WTC11 (cell line): ENCODE results near the gene STXBP5. TPM values are rescaled to one million over a fixed set of nuclear protein-coding genes. Genes with fewer than 3 reads are reported as not detected.
A peak's percentile ranks its signal among the peaks of the same experiment; 100 is the strongest.

Source experiments
- ATAC-seq: fragments of 200-7000 bp; cut with Tn5 transposase; 2 replicates; pipeline ENCODE4 v1.10.0; 2021; ENCODE audit warnings: mild to moderate bottlenecking, moderate library complexity
- CTCF ChIA-PET: fragments of 300-600 bp; sonication (Branson Sonifier 250); formaldehyde crosslinking; loops from one replicate; lab custom pipeline; 2021; ENCODE audit warnings: antibody characterized with exemption; lab: Charles Lee
- POLR2A ChIA-PET: fragments of 350-600 bp; sonication (Branson Sonifier 250); formaldehyde crosslinking; loops from one replicate; lab custom pipeline; 2021; ENCODE audit warnings: antibody characterized with exemption; lab: Charles Lee
- DNase-seq: peaks from one replicate; pipeline ENCODE4 v3.0.0; 2021; ENCODE audit warnings: low spot score
- H3K27ac Mint-ChIP-seq: 2 replicates; pipeline ENCODE4 v1.8.0; 2021; ENCODE audit warnings: mixed read lengths
- H3K27me3 Mint-ChIP-seq: 2 replicates; pipeline ENCODE4 v1.8.0; 2021; ENCODE audit warnings: low read depth, mild to moderate bottlenecking, moderate library complexity, mixed read lengths
- H3K36me3 Mint-ChIP-seq: 2 replicates; pipeline ENCODE4 v1.8.0; 2021; ENCODE audit warnings: mixed read lengths
- H3K4me1 Mint-ChIP-seq: 2 replicates; pipeline ENCODE4 v1.8.0; 2022; ENCODE audit warnings: mixed read lengths
- H3K4me3 Mint-ChIP-seq: 2 replicates; pipeline ENCODE4 v1.8.0; 2021; ENCODE audit warnings: mild to moderate bottlenecking, moderate library complexity, mixed read lengths
- H3K9me3 Mint-ChIP-seq: 2 replicates; pipeline ENCODE4 v1.8.0; 2021; ENCODE audit warnings: mixed read lengths
- ATF1 ChIP-seq: sonication (generic); formaldehyde crosslinking; IDR thresholded peaks from 2 replicates; pipeline ENCODE4 v1.8.1; 2023; ENCODE audit warnings: mild to moderate bottlenecking, moderate library complexity, missing genetic modification reagents
- CBFB ChIP-seq: sonication (generic); formaldehyde crosslinking; IDR thresholded peaks from 2 replicates; pipeline ENCODE4 v1.8.1; 2022; ENCODE audit warnings: mild to moderate bottlenecking, low read depth, missing genetic modification reagents
- CREB1 ChIP-seq: sonication (generic); formaldehyde crosslinking; IDR thresholded peaks from 2 replicates; pipeline ENCODE4 v1.8.0; 2023; ENCODE audit warnings: mild to moderate bottlenecking, missing genetic modification reagents
- ELF4 ChIP-seq: sonication (generic); formaldehyde crosslinking; IDR thresholded peaks from 2 replicates; pipeline ENCODE4 v1.8.1; 2022; ENCODE audit warnings: low read depth, mild to moderate bottlenecking, moderate library complexity, missing genetic modification reagents
- ESRRA ChIP-seq: sonication (generic); formaldehyde crosslinking; IDR thresholded peaks from 2 replicates; pipeline ENCODE4 v1.8.1; 2022; ENCODE audit warnings: mild to moderate bottlenecking, missing genetic modification reagents, borderline replicate concordance
- FOXK1 ChIP-seq: sonication (generic); formaldehyde crosslinking; IDR thresholded peaks from 2 replicates; pipeline ENCODE4 v1.8.0; 2022; ENCODE audit warnings: mild to moderate bottlenecking, moderate library complexity, missing genetic modification reagents
- GABPB1 ChIP-seq: sonication (generic); formaldehyde crosslinking; IDR thresholded peaks from 2 replicates; pipeline ENCODE4 v1.8.1; 2023; ENCODE audit warnings: mild to moderate bottlenecking, missing genetic modification reagents
- JUN ChIP-seq: sonication (generic); formaldehyde crosslinking; IDR thresholded peaks from 2 replicates; pipeline ENCODE4 v1.8.0; 2023; ENCODE audit warnings: mild to moderate bottlenecking, missing genetic modification reagents
- MXD4 ChIP-seq: fragments of 250-450 bp; sonication (Bioruptor Pico); IDR thresholded peaks from 2 replicates; pipeline ENCODE4 v1.8.0; 2021; ENCODE audit warnings: mild to moderate bottlenecking, moderate library complexity, borderline replicate concordance
- MYBL2 ChIP-seq: sonication (generic); formaldehyde crosslinking; IDR thresholded peaks from 2 replicates; pipeline ENCODE4 v1.8.1; 2023; ENCODE audit warnings: mild to moderate bottlenecking, moderate library complexity, missing genetic modification reagents
- NFE2L1 ChIP-seq: sonication (generic); formaldehyde crosslinking; IDR thresholded peaks from 2 replicates; pipeline ENCODE4 v1.8.1; 2023; ENCODE audit warnings: missing genetic modification reagents
- RELA ChIP-seq: sonication (generic); formaldehyde crosslinking; IDR thresholded peaks from 2 replicates; pipeline ENCODE4 v1.8.1; 2022; ENCODE audit warnings: missing genetic modification reagents, mild to moderate bottlenecking, borderline replicate concordance
- RORB ChIP-seq: fragments of 250-450 bp; sonication (Bioruptor Pico); IDR thresholded peaks from 2 replicates; pipeline ENCODE4 v1.9.0; 2021; ENCODE audit warnings: mild to moderate bottlenecking
- TCF7 ChIP-seq: sonication (generic); formaldehyde crosslinking; IDR thresholded peaks from 2 replicates; pipeline ENCODE4 v1.8.0; 2022; ENCODE audit warnings: mild to moderate bottlenecking, low read depth, missing genetic modification reagents, moderate library complexity
- ZNF121 ChIP-seq: sonication (generic); formaldehyde crosslinking; IDR thresholded peaks from 2 replicates; pipeline ENCODE4 v1.8.0; 2023; ENCODE audit warnings: missing genetic modification reagents
- ZNF232 ChIP-seq: sonication (generic); formaldehyde crosslinking; IDR thresholded peaks from 2 replicates; pipeline ENCODE4 v1.8.0; 2022; ENCODE audit warnings: mild to moderate bottlenecking, missing genetic modification reagents
- ZNF423 ChIP-seq: fragments of 250-450 bp; sonication (Bioruptor Pico); IDR thresholded peaks from 2 replicates; pipeline ENCODE4 v2.1.2; 2022; ENCODE audit warnings: mild to moderate bottlenecking, moderate library complexity
- total RNA-seq: library from RNA; stranded (reverse); gene quantifications from 3 replicates; pipeline ENCODE4 v1.2.3, GENCODE V29; 2021
- TF ChIP-seq, protein P1 (sequence below): fragments of 200-600 bp; IDR thresholded peaks from 2 replicates; pipeline ENCODE4 v1.8.0; 2022; ENCODE audit warnings: antibody characterized with exemption
- TF ChIP-seq, protein P2 (sequence below): fragments of 250-450 bp; sonication (Bioruptor Pico); IDR thresholded peaks from 2 replicates; pipeline ENCODE4 v1.8.0; 2021; ENCODE audit warnings: mild to moderate bottlenecking
- TF ChIP-seq, protein P3 (sequence below): sonication (generic); formaldehyde crosslinking; IDR thresholded peaks from 2 replicates; pipeline ENCODE4 v1.8.0; 2022; ENCODE audit warnings: mild to moderate bottlenecking, missing genetic modification reagents
- TF ChIP-seq, protein P4 (sequence below): sonication (generic); formaldehyde crosslinking; IDR thresholded peaks from 2 replicates; pipeline ENCODE4 v1.8.1; 2023; ENCODE audit warnings: mild to moderate bottlenecking, missing genetic modification reagents
- TF ChIP-seq, protein P5 (sequence below): sonication (generic); formaldehyde crosslinking; IDR thresholded peaks from 2 replicates; pipeline ENCODE4 v1.8.0; 2022; ENCODE audit warnings: missing genetic modification reagents
- TF ChIP-seq, protein P6 (sequence below): fragments of 250-450 bp; sonication (Bioruptor Pico); IDR thresholded peaks from 2 replicates; pipeline ENCODE4 v1.9.0; 2021; ENCODE audit warnings: mild to moderate bottlenecking
- TF ChIP-seq, protein P7 (sequence below): fragments of 250-450 bp; sonication (Bioruptor Pico); IDR thresholded peaks from 2 replicates; pipeline ENCODE4 v2.1.2; 2022; ENCODE audit warnings: mild to moderate bottlenecking, moderate library complexity

The STXBP5 gene
- total RNA-seq, 1 experiment from 2014 or later: 13.2 TPM

DNA sequence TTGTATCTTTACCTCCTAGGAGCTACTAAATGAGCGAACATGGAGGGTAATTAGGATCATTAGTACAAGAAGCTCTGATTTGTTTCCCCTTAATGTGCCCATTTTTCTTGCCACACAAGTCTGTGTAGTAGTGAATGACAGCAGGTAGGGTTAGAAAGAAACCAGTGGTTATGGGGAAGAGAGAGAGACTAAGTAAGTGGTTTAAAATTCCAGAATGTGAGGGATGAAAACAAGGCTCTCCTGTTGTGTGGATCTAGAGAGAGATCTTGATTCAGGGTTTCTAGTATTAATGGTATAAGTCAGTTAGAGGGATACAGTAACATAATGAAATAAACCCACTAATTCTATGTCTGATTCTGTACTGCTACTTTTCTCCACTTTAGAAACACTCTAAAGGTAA, 22.7 kb downstream of the STXBP5 start:
- ATAC-seq (no peak), DNase-seq (no peak)
- ChIA-PET POLR2A (no interaction called here), CTCF (no interaction called here)
- H3K27me3 Mint-ChIP-seq: no peaks in the 10 kb centered on the region
- H3K36me3 Mint-ChIP-seq: peaks cover 4% of the 10 kb centered on the region; the same call in 1 of the 2 replicates
- H3K27ac Mint-ChIP-seq: peak overlapping the region; percentile 77; the same call in 1 of the 2 replicates
- no peak overlapping the region for H3K4me3 Mint-ChIP-seq
- TF ChIP-seq CBFB (CRISPR knock-in tag): no peak
- no peak for TF ChIP-seq MYBL2 (CRISPR knock-in tag)
- TF ChIP-seq RORB (CRISPR knock-in tag): no peak
- TF ChIP-seq, protein P1, sequence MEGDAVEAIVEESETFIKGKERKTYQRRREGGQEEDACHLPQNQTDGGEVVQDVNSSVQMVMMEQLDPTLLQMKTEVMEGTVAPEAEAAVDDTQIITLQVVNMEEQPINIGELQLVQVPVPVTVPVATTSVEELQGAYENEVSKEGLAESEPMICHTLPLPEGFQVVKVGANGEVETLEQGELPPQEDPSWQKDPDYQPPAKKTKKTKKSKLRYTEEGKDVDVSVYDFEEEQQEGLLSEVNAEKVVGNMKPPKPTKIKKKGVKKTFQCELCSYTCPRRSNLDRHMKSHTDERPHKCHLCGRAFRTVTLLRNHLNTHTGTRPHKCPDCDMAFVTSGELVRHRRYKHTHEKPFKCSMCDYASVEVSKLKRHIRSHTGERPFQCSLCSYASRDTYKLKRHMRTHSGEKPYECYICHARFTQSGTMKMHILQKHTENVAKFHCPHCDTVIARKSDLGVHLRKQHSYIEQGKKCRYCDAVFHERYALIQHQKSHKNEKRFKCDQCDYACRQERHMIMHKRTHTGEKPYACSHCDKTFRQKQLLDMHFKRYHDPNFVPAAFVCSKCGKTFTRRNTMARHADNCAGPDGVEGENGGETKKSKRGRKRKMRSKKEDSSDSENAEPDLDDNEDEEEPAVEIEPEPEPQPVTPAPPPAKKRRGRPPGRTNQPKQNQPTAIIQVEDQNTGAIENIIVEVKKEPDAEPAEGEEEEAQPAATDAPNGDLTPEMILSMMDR: no peak
- TF ChIP-seq TCF7 (CRISPR knock-in tag): no peak
- TF ChIP-seq, protein P2, sequence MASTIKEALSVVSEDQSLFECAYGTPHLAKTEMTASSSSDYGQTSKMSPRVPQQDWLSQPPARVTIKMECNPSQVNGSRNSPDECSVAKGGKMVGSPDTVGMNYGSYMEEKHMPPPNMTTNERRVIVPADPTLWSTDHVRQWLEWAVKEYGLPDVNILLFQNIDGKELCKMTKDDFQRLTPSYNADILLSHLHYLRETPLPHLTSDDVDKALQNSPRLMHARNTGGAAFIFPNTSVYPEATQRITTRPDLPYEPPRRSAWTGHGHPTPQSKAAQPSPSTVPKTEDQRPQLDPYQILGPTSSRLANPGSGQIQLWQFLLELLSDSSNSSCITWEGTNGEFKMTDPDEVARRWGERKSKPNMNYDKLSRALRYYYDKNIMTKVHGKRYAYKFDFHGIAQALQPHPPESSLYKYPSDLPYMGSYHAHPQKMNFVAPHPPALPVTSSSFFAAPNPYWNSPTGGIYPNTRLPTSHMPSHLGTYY: no peak
- no peak for TF ChIP-seq ELF4 (CRISPR knock-in tag)
- TF ChIP-seq ZNF232 (CRISPR knock-in tag): no peak
- no peak for TF ChIP-seq NFE2L1
- TF ChIP-seq, protein P3, sequence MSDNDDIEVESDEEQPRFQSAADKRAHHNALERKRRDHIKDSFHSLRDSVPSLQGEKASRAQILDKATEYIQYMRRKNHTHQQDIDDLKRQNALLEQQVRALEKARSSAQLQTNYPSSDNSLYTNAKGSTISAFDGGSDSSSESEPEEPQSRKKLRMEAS: no peak
- TF ChIP-seq RELA (CRISPR knock-in tag): no peak
- TF ChIP-seq ATF1 (CRISPR knock-in tag): no peak
- no peak for TF ChIP-seq ZNF423 (CRISPR knock-in tag)
- no peak for TF ChIP-seq FOXK1 (CRISPR knock-in tag)
- TF ChIP-seq MXD4: no peak
- TF ChIP-seq GABPB1 (CRISPR knock-in tag): no peak
- no peaks in the 10 kb centered on the region for H3K9me3 Mint-ChIP-seq
- peaks cover 40% of the 10 kb centered on the region for H3K4me1 Mint-ChIP-seq

DNA sequence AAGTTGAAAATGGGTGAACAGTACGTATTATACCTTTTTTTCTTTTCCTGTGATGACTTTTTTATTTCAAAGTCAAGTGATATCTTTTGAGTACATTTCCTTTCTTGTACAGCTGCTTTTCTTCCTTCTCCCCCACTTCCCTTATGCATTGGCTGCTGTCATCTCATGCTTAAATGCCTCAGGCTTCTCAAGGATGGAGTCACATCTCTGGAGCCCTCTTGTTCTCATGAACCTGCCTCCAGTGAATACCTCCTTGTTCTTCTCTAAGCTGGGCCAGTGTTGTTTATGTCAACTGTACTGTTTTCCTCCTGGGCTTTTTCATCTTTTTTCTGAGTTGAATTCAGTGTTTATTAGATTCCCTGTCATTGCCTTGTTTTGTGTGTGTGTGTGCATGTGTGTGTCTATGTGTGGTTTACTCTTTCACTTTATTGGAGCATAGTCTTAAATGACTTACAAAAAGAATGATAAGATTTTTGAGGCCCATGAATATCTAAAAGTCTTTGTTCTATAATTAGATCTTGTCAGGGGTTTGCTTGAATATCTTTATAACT, 23.6 kb downstream of the STXBP5 start:
- no peak overlapping the region for H3K4me3 Mint-ChIP-seq
- POLR2A ChIA-PET: no interaction called here
- no peaks in the 10 kb centered on the region for H3K9me3 Mint-ChIP-seq
- H3K4me1 Mint-ChIP-seq: peaks cover 30% of the 10 kb centered on the region
- CTCF ChIA-PET: no interaction called here
- DNase-seq (no peak), ATAC-seq (no peak)
- TF ChIP-seq, protein P4, sequence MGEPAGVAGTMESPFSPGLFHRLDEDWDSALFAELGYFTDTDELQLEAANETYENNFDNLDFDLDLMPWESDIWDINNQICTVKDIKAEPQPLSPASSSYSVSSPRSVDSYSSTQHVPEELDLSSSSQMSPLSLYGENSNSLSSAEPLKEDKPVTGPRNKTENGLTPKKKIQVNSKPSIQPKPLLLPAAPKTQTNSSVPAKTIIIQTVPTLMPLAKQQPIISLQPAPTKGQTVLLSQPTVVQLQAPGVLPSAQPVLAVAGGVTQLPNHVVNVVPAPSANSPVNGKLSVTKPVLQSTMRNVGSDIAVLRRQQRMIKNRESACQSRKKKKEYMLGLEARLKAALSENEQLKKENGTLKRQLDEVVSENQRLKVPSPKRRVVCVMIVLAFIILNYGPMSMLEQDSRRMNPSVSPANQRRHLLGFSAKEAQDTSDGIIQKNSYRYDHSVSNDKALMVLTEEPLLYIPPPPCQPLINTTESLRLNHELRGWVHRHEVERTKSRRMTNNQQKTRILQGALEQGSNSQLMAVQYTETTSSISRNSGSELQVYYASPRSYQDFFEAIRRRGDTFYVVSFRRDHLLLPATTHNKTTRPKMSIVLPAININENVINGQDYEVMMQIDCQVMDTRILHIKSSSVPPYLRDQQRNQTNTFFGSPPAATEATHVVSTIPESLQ (CRISPR knock-in tag): no peak
- no peak for TF ChIP-seq ESRRA (CRISPR knock-in tag)
- no peak for TF ChIP-seq RORB (CRISPR knock-in tag)
- no peak for TF ChIP-seq ZNF121 (CRISPR knock-in tag)
- TF ChIP-seq NFE2L1: no peak
- TF ChIP-seq, protein P5, sequence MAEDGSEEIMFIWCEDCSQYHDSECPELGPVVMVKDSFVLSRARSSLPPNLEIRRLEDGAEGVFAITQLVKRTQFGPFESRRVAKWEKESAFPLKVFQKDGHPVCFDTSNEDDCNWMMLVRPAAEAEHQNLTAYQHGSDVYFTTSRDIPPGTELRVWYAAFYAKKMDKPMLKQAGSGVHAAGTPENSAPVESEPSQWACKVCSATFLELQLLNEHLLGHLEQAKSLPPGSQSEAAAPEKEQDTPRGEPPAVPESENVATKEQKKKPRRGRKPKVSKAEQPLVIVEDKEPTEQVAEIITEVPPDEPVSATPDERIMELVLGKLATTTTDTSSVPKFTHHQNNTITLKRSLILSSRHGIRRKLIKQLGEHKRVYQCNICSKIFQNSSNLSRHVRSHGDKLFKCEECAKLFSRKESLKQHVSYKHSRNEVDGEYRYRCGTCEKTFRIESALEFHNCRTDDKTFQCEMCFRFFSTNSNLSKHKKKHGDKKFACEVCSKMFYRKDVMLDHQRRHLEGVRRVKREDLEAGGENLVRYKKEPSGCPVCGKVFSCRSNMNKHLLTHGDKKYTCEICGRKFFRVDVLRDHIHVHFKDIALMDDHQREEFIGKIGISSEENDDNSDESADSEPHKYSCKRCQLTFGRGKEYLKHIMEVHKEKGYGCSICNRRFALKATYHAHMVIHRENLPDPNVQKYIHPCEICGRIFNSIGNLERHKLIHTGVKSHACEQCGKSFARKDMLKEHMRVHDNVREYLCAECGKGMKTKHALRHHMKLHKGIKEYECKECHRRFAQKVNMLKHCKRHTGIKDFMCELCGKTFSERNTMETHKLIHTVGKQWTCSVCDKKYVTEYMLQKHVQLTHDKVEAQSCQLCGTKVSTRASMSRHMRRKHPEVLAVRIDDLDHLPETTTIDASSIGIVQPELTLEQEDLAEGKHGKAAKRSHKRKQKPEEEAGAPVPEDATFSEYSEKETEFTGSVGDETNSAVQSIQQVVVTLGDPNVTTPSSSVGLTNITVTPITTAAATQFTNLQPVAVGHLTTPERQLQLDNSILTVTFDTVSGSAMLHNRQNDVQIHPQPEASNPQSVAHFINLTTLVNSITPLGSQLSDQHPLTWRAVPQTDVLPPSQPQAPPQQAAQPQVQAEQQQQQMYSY: no peak
- TF ChIP-seq JUN (CRISPR knock-in tag): no peak
- TF ChIP-seq CREB1 (CRISPR knock-in tag): no peak
- no peak for TF ChIP-seq ZNF423 (CRISPR knock-in tag)
- TF ChIP-seq, protein P6, sequence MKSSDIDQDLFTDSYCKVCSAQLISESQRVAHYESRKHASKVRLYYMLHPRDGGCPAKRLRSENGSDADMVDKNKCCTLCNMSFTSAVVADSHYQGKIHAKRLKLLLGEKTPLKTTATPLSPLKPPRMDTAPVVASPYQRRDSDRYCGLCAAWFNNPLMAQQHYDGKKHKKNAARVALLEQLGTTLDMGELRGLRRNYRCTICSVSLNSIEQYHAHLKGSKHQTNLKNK (CRISPR knock-in tag): no peak
- TF ChIP-seq, protein P3: no peak
- TF ChIP-seq, protein P7, sequence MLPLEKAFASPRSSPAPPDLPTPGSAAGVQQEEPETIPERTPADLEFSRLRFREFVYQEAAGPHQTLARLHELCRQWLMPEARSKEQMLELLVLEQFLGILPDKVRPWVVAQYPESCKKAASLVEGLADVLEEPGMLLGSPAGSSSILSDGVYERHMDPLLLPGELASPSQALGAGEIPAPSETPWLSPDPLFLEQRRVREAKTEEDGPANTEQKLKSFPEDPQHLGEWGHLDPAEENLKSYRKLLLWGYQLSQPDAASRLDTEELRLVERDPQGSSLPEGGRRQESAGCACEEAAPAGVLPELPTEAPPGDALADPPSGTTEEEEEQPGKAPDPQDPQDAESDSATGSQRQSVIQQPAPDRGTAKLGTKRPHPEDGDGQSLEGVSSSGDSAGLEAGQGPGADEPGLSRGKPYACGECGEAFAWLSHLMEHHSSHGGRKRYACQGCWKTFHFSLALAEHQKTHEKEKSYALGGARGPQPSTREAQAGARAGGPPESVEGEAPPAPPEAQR: no peak
- peak overlapping the region; percentile 12 for H3K27ac Mint-ChIP-seq
- H3K36me3 Mint-ChIP-seq: peaks cover 4% of the 10 kb centered on the region; the same call in 1 of the 2 replicates
- no peaks in the 10 kb centered on the region for H3K27me3 Mint-ChIP-seq
